BJ (cell line): Measurements from ENCODE around the gene NXT1. TPM values are rescaled to one million over a fixed set of nuclear protein-coding genes. Genes with fewer than 3 reads are reported as not detected.
"Not testable (repeated sequence)": the region's sequence is repeated elsewhere in the genome, so short reads cannot be mapped to it uniquely, and the experiment has no call there.

ENCODE experiments used
- CTCF ChIA-PET: fragments of 350-600 bp; formaldehyde crosslinking; extraction: SDS; loops from one replicate; lab custom pipeline; 2021; ENCODE audit warnings: antibody characterized with exemption, inconsistent platforms; lab: Yijun Ruan, JAX
- POLR2A ChIA-PET: fragments of 300-600 bp; sonication (Branson Sonifier 250); formaldehyde crosslinking; extraction: SDS; loops from one replicate; lab custom pipeline; 2021; ENCODE audit warnings: antibody characterized with exemption; lab: Charles Lee
- DNase-seq: peaks from one replicate; pipeline ENCODE4 v3.0.0-alpha.2; 2011; ENCODE audit warnings: low read depth
- H3K27me3 ChIP-seq: 2 replicates; pipeline ENCODE4 v1.6.0; 2011; ENCODE audit warnings: low read length; ENCODE audit not compliant: control insufficient read depth, insufficient read depth
- H3K36me3 ChIP-seq: 2 replicates; pipeline ENCODE4 v1.5.1; 2011; ENCODE audit warnings: low read length; ENCODE audit not compliant: control insufficient read depth, insufficient read depth
- H3K4me3 ChIP-seq: 2 replicates; pipeline ENCODE4 v1.5.1; 2011; ENCODE audit warnings: low read depth, mild to moderate bottlenecking, control low read depth, low read length
- polyA plus RNA-seq: library from polyadenylated mRNA; depleted of rRNA; stranded (reverse); fragments of >200 nt; gene quantifications from 2 replicates; pipeline ENCODE4 v1.2.3, GENCODE V29; 2011
- TF ChIP-seq, protein P1 (sequence below): IDR thresholded peaks from 2 replicates; pipeline ENCODE4 v1.5.1; 2011; ENCODE audit warnings: low read depth, mild to moderate bottlenecking, control low read depth, inconsistent platforms, low read length, moderate library complexity; ENCODE audit not compliant: insufficient read depth

The NXT1 gene
- polyA plus RNA-seq, 1 experiment, result 24.2 TPM

GRCh38 chr20:23304616-23305015 is 46.0 kb upstream of the NXT1 start:
- Histone ChIP-seq H3K36me3 (no peaks in the 10 kb centered on the region), H3K4me3 (no peak overlapping the region), H3K27me3 (no peaks in the 10 kb centered on the region; the same call in 1 of the 2 replicates)
- POLR2A ChIA-PET, result no interaction called here
- TF ChIP-seq, protein P1, sequence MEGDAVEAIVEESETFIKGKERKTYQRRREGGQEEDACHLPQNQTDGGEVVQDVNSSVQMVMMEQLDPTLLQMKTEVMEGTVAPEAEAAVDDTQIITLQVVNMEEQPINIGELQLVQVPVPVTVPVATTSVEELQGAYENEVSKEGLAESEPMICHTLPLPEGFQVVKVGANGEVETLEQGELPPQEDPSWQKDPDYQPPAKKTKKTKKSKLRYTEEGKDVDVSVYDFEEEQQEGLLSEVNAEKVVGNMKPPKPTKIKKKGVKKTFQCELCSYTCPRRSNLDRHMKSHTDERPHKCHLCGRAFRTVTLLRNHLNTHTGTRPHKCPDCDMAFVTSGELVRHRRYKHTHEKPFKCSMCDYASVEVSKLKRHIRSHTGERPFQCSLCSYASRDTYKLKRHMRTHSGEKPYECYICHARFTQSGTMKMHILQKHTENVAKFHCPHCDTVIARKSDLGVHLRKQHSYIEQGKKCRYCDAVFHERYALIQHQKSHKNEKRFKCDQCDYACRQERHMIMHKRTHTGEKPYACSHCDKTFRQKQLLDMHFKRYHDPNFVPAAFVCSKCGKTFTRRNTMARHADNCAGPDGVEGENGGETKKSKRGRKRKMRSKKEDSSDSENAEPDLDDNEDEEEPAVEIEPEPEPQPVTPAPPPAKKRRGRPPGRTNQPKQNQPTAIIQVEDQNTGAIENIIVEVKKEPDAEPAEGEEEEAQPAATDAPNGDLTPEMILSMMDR, result no peak
- no peak for DNase-seq
- CTCF ChIA-PET, result no interaction called here

GRCh38 chr20:23305098-23305497 is 45.5 kb upstream of the NXT1 start:
- ChIA-PET CTCF (interaction anchor here (1.1 kb wide), 1 partner anchor 8 kb away, joined by 3 read pairs; no protein-coding TSS in a partner anchor), POLR2A (no interaction called here)
- TF ChIP-seq, protein P1, result no peak
- H3K27me3 ChIP-seq, result no peaks in the 10 kb centered on the region; the same call in 1 of the 2 replicates
- H3K36me3 ChIP-seq, result no peaks in the 10 kb centered on the region
- no peak for DNase-seq
- H3K4me3 ChIP-seq, result no peak overlapping the region

DNA sequence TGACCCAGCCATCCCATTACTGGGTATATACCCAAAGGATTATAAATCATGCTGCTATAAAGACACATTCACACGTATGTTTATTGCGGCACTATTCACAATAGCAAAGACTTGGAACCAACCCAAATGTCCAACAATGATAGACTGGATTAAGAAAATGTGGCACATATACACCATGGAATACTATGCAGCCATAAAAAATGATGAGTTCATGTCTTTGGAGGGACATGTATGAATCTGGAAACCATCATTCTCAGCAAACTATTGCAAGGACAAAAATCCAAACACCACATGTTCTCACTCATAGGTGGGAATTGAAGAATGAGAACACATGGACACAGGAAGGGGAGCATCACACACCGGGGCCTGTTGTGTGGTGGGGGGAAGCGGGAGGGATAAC is 43.2 kb upstream of the NXT1 start:
- POLR2A ChIA-PET, H3K36me3 ChIP-seq, CTCF ChIA-PET, DNase-seq, H3K27me3 ChIP-seq, H3K4me3 ChIP-seq: not testable (repeated sequence)

DNA sequence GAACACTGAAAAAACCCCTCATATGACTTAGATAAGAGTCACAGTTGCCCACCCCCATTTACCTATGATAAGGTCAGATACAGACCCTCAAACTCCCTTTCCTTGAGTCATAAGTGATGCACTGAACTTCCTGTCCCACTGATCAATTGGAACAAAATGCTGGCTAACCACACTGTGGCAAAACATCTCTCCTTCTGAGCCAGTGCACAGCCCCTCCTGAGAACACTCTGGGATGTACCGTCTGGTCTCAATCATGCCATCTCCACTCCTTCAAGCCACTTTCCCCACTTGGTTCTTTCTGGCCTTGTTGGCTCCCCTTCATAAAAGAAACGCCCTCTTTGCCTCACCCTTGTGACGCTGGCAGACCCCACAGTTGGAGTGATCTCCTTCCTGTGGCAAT is 42.6 kb upstream of the NXT1 start:
- TF ChIP-seq, protein P1, result no peak
- POLR2A ChIA-PET, result no interaction called here
- Histone ChIP-seq H3K27me3 (no peaks in the 10 kb centered on the region), H3K36me3 (no peaks in the 10 kb centered on the region), H3K4me3 (no peak overlapping the region)
- DNase-seq, result no peak
- CTCF ChIA-PET, result no interaction called here

DNA sequence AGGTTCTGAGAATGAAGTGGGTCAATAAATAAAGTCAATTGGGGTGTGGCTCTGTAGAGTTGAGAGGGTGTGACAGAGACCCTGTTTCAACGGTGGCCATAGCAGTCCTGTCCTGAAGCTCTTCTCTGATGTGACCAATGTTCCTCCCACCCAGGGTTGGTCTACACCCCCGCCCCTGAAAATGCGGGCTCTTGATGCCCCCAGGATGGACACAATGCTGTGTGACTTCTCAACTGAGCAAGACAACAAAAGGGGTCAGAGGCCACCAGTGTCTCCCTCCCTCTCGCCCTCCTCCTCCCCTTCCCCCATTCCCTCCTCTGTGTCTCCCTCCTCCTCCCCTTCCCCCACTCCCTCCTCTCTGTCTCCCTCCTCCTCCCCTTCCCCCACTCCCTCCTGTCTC is 41.7 kb upstream of the NXT1 start:
- DNase-seq, result no peak
- ChIA-PET CTCF (interaction anchor here (0.6 kb wide), 1 partner anchor 584 kb away, joined by 3 read pairs; no protein-coding TSS in a partner anchor), POLR2A (no interaction called here)
- Histone ChIP-seq H3K27me3 (no peaks in the 10 kb centered on the region), H3K36me3 (no peaks in the 10 kb centered on the region), H3K4me3 (no peak overlapping the region)
- TF ChIP-seq, protein P1, result no peak

DNA sequence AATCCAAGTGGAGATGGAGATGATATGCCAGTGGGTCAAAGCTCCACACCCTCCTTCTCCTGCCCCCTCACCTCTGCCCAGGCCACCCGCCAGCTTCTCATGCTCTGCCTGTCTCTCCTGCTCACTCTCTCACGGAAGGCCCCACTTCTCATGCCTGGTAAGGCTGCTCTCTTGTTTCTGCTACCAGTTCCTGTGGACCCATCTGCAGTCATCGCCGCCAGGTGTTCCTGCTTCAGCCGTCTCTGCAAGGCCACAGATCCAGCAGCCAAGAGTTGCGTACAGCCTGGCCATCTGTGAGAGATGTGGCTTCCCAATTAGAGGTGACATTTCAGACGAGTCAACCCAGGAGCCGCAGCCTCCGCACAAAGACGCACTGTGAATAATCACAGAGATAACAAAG is 40.8 kb upstream of the NXT1 start:
- Histone ChIP-seq H3K27me3 (0 out of 2 replicates have a peak, but pooled peaks cover under 1% of the 10 kb centered on the region), H3K4me3 (no peak overlapping the region), H3K36me3 (no peaks in the 10 kb centered on the region)
- ChIA-PET CTCF (no interaction called here), POLR2A (no interaction called here)
- TF ChIP-seq, protein P1, result no peak
- DNase-seq, result no peak
